Ureter (tissue), 1 donor: Measurements from ENCODE around the gene DACT3. TPM values are rescaled to one million over a fixed set of nuclear protein-coding genes. Genes with fewer than 3 reads are reported as not detected.

ENCODE experiments used
- DNase-seq: peaks from one replicate; pipeline ENCODE4 v3.0.0-alpha.2; 2020; ENCODE audit warnings: low spot score
- total RNA-seq: library from RNA; stranded (reverse); gene quantifications from one replicate; pipeline ENCODE4 v1.2.4, GENCODE V29; 2023
- donor health status: DM: yes; HTN: yes; CAD: no.

Gene DACT3
- total RNA-seq = 25.6 TPM

- DNase-seq = peak; percentile 100
Measured at GRCh38 chr19:46661020-46661731, at the start of gene DACT3. DACT3 (minus strand) TSS chr19:46661182; CDS start chr19:46661064, 118 bp downstream.

GRCh38 chr19:46710687-46711086 lies 49.7 kb upstream of the DACT3 start:
- no peak for DNase-seq

GRCh38 chr19:46704379-46705076 lies 43.5 kb upstream of the DACT3 start:
- DNase-seq = peak; percentile 79

GRCh38 chr19:46700704-46701103 lies 39.7 kb upstream of the DACT3 start:
- no peak for DNase-seq

GRCh38 chr19:46698395-46699321 lies 37.7 kb upstream of the DACT3 start:
- no peak for DNase-seq

GRCh38 chr19:46697204-46697960 lies 36.4 kb upstream of the DACT3 start:
- peak; percentile 85 for DNase-seq

- no peak for DNase-seq
Measured at GRCh38 chr19:46696866-46697203, 35.9 kb upstream of the DACT3 start.

GRCh38 chr19:46696052-46696451 lies 35.1 kb upstream of the DACT3 start:
- no peak for DNase-seq

GRCh38 chr19:46693760-46694159 lies 32.8 kb upstream of the DACT3 start:
- no peak for DNase-seq

GRCh38 chr19:46692918-46693722 lies 32.1 kb upstream of the DACT3 start:
- DNase-seq = no peak

GRCh38 chr19:46691948-46692347 lies 31.0 kb upstream of the DACT3 start:
- no peak for DNase-seq

- no peak for DNase-seq
Measured at GRCh38 chr19:46691104-46691503, 30.1 kb upstream of the DACT3 start.

- no peak for DNase-seq
Measured at GRCh38 chr19:46689358-46689757, 28.4 kb upstream of the DACT3 start.

- no peak for DNase-seq
Measured at GRCh38 chr19:46687438-46688145, 26.6 kb upstream of the DACT3 start.

- no peak for DNase-seq
Measured at GRCh38 chr19:46685189-46685588, 24.2 kb upstream of the DACT3 start.

GRCh38 chr19:46678110-46678732 lies 17.2 kb upstream of the DACT3 start:
- DNase-seq = no peak

GRCh38 chr19:46674416-46675178 lies 13.6 kb upstream of the DACT3 start:
- DNase-seq = no peak

GRCh38 chr19:46670813-46671212 lies 9.8 kb upstream of the DACT3 start:
- no peak for DNase-seq

- no peak for DNase-seq
Measured at GRCh38 chr19:46668662-46669061, 7.7 kb upstream of the DACT3 start.
